Cardiac septum (tissue), 1 donor: ENCODE data around the gene AXIN2. TPM values are rescaled to one million over a fixed set of nuclear protein-coding genes. Genes with fewer than 3 reads are reported as not detected.

Source experiments
- DNase-seq: peaks from one replicate; pipeline ENCODE4 v3.0.0-alpha.2; 2020; ENCODE audit warnings: low spot score
- intact Hi-C: fragments of 100-400 bp; cut with DNase I; formaldehyde crosslinking; loops from one replicate; pipeline ENCODE4 v1.14.0; 2022
- long read RNA-seq: library from polyadenylated mRNA; unstranded; transcript quantifications from one replicate; pipeline ENCODE4 v2.0.0, GENCODE V29; 2021
- total RNA-seq: library from RNA; stranded (reverse); fragmentation: NEBNext Ultra II Directional; extraction: Animal tissue kit (Norgen Biotek cat#: 25700); gene quantifications from one replicate; pipeline ENCODE4 v1.2.1, GENCODE V29; 2021
- donor health status: DM: no; HTN: no; CAD: no.

Gene AXIN2, protein sequence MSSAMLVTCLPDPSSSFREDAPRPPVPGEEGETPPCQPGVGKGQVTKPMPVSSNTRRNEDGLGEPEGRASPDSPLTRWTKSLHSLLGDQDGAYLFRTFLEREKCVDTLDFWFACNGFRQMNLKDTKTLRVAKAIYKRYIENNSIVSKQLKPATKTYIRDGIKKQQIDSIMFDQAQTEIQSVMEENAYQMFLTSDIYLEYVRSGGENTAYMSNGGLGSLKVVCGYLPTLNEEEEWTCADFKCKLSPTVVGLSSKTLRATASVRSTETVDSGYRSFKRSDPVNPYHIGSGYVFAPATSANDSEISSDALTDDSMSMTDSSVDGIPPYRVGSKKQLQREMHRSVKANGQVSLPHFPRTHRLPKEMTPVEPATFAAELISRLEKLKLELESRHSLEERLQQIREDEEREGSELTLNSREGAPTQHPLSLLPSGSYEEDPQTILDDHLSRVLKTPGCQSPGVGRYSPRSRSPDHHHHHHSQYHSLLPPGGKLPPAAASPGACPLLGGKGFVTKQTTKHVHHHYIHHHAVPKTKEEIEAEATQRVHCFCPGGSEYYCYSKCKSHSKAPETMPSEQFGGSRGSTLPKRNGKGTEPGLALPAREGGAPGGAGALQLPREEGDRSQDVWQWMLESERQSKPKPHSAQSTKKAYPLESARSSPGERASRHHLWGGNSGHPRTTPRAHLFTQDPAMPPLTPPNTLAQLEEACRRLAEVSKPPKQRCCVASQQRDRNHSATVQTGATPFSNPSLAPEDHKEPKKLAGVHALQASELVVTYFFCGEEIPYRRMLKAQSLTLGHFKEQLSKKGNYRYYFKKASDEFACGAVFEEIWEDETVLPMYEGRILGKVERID
- total RNA-seq = 12.4 TPM
- long read RNA-seq, full-length matches to known transcripts = 2 of 5 reads
- long read RNA-seq, partial matches to known transcripts = 1 of 5 reads
- long read RNA-seq, other reads (novel, unspliced or antisense) = 2 of 5 reads

DNA sequence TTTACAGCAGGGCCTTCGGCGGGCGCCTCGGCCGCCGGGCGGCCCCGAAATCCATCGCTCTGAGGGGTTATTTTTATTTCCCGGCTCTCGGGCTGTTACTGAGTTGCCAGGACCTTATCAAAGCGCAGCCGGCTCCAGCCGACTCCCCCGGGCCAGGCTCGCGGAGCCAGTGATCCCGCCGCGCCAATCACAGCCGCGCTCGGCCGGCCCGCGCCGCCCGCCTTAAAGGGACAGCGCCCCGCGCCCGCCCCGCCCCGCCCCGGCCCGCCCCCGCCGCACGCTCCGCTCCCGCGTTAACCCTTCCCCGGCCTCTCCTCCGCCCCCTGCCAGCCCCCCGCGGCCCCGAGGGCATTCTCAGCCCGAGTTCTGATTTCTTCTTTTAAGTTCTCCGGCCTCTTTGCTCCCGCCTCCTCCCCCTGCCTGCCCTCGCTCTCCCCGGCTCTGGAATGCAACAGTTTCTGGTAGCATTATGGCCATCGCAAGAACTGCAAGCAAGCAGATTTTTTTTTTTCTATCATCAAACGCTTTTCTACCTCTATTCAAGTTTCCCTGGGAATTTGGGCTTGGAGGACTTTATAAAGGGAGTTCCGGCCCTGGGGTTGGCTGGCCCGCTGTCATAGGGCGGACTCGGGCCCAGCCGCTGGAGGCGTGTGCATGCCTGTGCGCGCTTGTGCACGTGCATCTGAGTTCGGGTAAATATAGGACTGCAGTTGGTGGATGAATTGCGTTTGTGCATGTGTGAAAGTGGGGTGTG, at the start of gene AXIN2:
TSS of gene AXIN2 (minus strand) at position 197 of the 754 bp plus-strand sequence. CDS start 3,028 bp downstream, outside the sequence.
- intact Hi-C loops = no loop called here
- DNase-seq = peak; percentile 93

DNA sequence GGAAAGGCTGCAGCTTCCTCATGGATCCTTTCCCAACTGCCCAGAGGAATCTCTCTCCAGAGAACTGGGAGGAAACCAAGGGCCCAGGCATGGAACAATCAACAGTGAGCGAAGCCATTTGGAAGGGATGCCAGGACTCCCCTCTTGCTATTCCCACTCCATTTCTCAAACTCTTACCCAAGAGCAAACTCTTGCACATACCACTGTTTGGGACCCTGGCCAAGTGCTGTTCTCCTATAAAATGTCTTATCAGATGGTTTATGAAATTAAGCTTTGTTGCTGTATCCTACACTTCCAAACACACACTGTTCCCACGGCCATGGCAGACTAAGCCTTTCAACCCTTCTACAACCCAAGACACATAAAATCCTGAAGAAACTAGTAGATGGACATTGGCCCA, 48.3 kb upstream of the AXIN2 start:
- intact Hi-C loops = no loop called here
- no peak for DNase-seq

DNA sequence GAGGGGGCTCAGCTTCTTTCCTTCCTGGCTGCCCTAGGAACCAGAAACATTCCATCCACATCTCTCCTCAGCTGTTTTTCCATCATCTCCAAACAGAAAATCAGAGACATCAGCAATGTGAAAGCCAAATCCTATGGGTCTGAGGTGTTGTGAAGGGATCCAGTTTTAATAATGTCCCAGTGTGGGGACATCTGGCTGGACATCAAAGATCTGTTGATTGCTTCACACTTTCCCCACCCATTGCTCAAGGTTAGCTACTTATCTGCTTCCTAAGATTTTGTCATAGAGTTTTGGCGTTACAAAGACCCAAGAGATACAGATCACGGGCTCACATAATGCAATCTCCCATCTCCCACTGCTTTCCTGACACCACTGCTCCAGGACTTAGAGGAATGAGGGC, 47.8 kb upstream of the AXIN2 start:
- intact Hi-C loops = no loop called here
- no peak for DNase-seq

DNA sequence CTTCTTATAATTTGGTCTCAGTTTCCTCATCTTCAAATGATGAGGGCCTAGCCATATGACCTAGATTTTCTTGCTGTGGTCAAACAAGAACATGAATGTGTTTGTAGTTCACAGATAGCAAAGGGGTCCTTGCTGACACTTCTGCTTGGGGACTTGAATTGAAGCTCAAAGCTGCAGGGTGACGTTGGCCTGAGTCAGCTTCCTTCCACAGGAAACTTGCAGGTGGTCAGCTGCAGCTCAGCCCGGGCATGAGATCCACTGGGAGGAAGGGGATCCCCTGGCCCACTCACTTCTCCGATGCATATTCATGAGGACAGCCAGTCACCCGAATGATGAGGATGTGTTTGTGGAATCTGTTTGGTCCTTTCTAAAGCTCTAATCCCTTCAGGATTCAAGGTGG, 42.6 kb upstream of the AXIN2 start:
- intact Hi-C loops = no loop called here
- DNase-seq = peak; percentile 66

DNA sequence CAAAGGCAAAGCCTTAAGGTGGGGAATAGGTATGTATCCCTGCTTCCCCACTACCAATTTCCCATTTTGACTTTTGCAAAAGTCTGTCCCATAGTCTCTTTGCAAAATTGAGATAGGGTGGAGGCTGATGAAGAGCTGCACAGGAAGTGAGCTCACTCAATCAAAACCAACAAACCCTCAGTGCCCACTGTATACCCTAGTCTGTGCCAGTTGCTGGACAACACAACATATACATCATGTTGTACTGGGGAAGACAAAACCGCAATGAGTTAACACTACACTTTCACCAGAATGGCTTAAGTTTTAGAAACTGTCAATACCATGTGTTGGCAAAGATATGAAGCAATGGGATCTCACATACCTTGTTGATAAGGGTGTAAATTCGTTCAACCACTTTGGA, 40.4 kb upstream of the AXIN2 start:
- intact Hi-C loops = no loop called here
- DNase-seq = no peak

DNA sequence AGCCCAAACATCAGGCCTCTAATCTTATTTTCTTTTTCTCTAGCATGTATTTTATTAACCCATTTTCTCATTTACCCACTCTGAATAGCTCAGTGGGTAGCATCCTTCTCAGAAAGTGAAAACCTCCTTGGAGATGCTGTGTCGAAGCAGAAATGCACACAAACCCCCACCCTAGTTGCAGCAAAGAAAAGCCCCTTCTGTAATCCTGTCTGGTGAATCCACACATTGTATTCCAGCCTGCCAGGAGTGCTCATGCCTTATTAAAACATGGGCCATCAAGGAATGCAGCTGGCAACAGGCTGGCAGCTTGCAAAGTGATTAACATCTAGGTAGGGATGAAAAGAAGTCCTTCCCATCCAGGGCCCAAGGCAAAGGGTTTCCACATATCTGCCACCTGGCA, 39.7 kb upstream of the AXIN2 start:
- intact Hi-C loops = no loop called here
- DNase-seq = no peak

DNA sequence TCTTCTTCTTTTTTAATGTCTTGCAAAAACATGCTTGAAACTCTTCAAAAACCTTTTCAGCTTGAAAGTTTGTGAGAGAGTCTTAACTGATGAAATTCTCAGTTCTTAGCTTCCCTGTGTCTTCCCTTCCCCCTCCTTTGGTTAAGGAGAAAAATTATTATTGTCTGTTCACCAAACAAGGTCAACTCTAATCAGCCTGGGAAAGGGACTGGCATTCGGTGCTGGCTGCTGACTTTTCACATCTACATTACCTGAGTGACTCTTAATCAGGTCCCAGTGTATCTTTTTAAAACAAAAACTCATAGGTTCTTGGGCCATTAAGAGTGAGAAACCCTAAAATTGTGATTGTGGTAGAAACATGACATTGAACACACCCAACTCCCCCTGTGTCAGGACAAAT, 39.1 kb upstream of the AXIN2 start:
- no peak for DNase-seq

DNA sequence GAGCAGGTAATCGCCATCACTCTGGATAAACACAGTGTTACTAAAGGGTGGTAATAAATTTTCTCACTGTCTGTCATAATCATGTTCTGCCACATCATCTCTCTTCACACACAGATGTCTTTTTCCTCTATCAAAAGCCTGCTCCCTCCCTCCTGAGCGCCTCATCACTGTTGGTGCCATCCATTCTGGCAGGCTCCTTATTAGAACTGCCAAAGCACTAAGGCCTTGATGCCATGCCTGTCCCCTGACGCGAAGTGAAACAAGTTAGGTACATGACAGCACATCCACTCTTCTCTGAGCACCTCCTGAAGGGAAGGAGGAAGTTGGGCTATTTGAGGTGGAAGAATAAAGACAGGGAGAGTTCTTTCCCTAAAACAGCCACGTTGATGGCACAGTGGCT, 38.2 kb upstream of the AXIN2 start:
- DNase-seq = no peak
- intact Hi-C loops = no loop called here

More for the DNA sequence above, 39.1 kb upstream of the AXIN2 start:
- intact Hi-C loops = no loop called here

DNA sequence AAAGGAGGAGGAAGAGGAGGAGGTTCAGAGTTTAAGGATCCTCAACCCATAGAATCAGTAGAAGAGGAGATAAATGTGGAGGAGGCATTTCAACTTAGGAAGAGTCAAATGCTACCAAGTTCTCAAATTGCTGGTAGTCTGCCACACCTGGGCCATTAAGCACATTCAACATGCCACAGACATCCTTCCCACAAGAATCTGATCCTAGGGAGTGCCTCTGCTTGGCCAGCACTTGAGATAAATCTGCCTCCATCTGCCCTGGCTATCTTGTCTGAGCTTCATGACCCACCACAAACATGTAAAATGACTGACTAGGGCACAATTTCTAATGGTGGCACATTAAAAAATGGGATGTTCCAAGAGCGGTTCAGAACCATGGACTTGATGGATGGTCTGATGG, 37.3 kb upstream of the AXIN2 start:
- intact Hi-C loops = no loop called here
- no peak for DNase-seq

DNA sequence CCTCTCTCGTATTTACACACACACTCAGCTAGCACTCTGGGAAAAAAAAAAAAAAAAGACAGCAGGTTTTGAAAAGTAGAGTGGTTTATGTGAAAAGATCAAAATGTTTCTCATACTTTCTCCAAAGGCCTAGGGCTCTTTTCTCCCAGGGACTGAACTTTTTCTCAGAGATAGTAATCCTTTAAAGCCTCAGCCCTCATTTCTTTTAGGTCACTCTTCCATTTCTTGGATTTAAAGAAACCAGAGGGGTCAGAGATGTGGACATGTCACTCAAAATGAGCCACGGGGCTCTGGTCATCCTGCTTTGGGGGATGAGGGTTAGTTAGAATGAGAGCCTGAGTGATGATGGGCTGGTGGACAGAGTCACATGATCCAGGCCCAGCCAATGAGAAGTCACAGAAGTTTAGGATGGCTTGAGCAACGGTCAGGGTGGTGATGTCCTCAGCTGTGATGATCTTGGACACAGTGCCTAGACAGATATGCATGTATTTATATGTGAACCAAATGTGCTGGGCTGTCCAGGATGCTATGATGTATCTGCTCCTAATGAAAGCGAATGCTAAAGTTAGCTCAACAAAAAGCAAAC, 33.7 kb upstream of the AXIN2 start:
- intact Hi-C loops = no loop called here
- DNase-seq = no peak

DNA sequence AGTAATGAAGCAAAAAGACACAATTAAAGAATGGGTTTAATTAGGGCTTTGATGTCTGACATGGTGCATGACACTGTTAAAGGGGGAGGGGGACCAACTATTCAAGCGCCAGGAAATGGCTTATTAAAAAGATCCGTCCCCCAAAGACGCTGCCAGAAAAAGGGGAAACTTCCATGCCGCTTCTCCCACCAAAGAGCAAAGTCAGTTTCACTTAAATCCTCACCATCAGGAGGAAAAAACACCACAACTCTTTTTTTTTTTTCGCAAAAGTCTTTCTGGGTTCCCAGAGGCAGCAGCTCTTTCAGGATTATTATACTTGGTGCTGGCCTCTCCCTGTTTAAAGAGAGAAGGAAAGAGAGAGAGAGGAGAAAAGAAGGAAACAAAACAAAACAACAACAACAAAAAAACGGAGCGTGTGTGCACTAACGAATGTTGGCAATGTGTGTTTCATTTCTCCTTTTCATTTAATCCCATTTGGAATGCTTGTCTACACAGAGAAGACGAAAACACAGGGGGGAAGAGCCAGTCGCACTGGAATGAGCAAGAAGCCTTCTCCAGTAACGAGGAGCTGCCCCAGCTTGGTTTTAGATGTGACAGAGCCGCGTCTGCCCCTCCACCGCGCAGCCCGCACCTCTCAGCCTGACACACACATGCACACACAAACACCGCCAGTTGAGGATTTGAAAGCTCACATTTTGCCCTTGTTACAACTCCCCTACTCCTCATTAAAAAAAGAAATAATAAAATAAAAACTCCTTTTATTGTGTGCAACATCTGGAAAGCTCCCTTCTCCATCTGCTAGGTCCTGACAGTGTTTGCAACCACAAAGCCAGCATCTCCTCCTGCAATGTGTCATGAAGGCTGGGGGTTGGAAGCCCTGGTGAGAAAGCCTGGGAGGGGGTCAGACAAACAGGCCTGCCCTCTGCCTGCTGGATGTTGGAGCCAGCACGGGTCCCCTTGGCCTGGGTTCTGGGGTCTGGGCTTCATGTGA, 32.7 kb upstream of the AXIN2 start:
- intact Hi-C loops = no loop called here
- DNase-seq = no peak

DNA sequence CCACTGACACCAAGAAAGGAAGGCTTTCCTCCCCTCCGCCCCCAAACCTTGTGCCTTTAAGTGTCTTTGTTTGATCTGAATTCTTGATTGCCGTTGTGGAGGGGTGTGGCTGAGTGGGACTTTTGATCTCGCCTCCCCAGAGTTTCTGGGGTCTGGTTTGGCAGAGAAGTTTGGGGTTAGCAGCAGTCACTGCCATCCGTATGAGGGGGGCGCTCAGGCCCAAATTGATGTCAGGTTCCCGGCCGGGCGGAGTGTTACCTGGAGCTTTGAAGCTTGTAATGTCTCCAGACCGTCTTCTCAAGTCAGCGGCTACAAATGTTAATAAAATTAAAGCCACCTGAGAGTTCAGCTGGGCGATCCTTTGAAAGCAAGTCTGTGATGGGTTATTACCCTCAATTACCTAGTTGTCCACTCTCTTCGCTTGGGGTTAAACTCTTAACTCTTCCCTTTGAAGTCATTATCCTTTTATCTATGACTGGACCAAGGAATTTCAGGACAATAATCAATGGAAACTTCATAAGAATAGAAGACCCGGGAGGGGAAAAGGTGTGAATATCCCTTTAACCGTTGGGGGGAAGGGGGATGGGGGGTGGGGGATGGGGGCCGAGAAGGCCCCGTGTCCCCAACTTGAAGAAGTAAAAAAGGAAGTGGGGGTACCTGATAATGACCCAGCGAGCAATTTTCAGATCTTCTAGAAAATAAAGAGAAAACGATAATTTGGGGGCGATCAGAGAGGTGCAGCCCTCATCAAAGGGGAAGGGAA, 31.8 kb upstream of the AXIN2 start:
- no peak for DNase-seq

DNA sequence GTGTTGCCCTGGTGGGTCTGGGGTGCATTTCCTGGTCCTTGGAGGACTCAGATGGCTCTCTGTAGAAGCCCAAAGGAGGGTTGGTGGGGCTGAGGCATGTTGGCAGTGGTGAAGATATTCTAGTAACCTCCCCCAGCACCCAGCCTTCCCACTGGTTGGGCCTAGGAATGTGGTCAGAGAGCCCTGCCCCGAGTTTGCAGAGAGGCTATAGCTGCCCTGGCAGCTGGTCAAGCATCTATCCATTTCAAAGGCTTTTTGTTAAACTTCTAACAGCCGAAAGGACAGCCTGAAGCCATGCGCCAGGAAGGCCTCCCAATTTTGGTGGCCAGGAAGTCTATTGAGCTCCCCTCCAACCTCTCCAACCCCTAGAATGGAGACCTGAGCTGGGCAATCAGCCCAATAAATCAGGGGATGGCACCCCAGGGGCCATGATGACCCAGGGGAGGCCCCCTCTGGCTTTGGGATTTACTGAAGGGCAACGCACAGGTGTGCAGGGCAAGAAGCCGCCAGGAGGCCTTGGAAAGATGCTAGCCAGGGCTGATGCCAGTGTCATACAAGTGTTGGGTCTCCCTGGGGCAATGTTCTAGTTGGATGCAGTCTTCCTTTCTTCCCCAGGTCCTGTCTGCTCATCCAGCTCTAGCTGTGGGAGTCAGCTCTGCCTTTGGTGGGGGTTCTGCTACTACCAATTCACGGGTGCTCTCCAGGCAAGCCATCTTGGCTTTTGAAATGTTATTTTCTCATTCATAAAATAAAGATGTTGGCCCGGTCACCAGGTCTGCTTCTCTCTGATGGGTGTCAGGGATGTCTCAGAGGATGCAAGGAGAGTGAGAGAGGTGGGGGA, 30.9 kb upstream of the AXIN2 start:
- intact Hi-C loops = no loop called here
- DNase-seq = no peak

More for the DNA sequence above, 31.8 kb upstream of the AXIN2 start:
- intact Hi-C loops = no loop called here

DNA sequence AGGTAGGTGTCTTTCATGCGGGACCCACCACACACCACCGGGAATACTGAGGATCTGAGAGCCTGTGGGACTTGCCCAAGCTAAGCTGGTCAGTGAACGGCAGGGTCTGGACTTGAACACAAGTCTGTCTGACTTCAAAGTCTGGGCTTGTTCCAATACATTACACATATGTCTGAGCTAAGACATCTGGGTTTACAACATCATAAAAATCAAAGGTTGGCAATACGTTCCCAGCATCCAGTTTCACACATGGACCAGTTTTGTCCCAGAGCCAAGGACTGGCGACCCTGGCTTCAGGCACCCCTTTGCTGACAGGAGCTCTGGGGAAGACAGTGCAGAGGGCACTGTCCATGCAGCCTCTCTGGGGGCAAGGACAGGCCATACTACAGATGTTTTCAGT, 27.9 kb upstream of the AXIN2 start:
- DNase-seq = no peak
- intact Hi-C loops = no loop called here

DNA sequence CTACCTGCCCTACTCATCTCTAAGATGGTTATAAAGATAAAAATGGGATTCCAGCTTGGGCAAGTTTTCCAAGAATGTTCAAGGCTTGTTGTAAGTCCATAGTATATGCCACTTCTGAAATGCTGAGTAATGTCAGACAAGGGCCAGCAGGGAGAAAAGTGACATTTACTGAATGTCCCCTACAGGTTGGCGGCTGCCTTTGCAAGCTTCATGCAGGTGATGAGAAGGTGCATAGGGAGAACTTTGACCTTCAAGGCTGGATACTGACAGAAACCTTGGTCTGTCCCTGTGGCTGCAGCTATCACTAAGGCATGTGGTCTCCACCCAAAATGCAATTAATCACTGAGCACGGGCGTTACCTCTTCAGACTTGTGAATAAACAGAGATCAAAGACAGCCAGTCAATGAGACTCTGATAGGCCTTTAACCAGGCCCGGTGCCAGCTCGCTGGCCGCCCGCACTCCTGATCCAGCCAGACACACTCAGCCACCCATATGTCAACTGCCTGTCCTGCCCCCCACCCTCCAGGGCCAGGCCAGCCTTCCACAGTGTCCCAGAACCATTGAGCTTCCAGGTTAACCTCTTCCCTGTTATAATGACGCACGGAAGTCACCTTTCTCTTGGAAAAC, 26.8 kb upstream of the AXIN2 start:
- no peak for DNase-seq
- intact Hi-C loops = no loop called here

DNA sequence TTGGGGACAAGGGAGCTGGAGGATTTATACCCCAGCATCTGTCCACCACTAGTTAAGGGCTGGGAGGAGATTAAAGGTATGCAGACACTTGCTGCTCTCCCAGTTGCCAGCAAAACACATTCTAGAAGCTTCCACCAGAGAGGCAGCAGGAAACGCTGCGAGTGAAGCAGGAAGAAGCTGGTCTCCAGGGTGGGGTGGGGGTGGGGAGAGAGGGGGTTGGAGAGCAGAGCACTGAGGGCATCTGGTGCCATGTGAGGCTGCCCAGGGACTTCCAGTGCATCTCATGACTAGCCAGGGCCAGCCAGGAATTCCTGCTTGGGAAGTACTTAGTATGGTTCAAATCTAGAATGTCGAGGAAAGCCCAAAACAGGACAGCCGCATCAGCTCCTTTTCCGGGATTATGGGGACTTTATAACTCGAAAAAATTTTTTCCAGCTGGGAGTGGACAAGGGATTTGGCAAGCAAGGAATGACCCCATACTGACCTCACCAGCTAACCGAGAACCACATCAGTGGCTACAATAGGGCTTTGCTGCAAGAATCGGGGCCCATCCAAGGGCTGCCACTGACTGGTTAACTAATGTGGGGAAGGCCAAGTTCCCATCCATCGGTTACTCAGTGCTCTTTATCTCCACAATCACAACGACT, 26.2 kb upstream of the AXIN2 start:
- DNase-seq = no peak
- intact Hi-C loops = no loop called here
